HEK293 (cell line): ENCODE measurements around the gene CCM2.

Source experiments
- CTCF ChIA-PET: fragments of 350-600 bp; formaldehyde crosslinking; extraction: SDS; loops from one replicate; lab custom pipeline; 2021; ENCODE audit warnings: antibody characterized with exemption; lab: Yijun Ruan, JAX
- POLR2A ChIA-PET: fragments of 300-600 bp; formaldehyde crosslinking; extraction: SDS; loops from one replicate; lab custom pipeline; 2020; ENCODE audit warnings: antibody characterized with exemption, inconsistent platforms; lab: Yijun Ruan, JAX
- H3K27ac ChIP-seq: fragments of 200-500 bp; sonication (Bioruptor generic); 2 replicates; pipeline ENCODE4 v1.5.1; 2014; ENCODE audit warnings: low read depth, low read length, control low read depth, inconsistent platforms; ENCODE audit errors: extremely low read depth
- H3K36me3 ChIP-seq, 2 experiments: fragments of 200-500 bp in 1 of 2; sonication (Bioruptor generic) in 1 of 2; 1 replicate in 1 of 2; 2 replicates in 1 of 2; pipeline ENCODE4 v1.5.1; 2014 to 2017; ENCODE audit warnings: inconsistent platforms in 2 of 2, low read length in 2 of 2; ENCODE audit not compliant: control insufficient read depth in 2 of 2, insufficient read depth in 1 of 2
- H3K4me1 ChIP-seq: fragments of 200-500 bp; sonication (Bioruptor generic); 2 replicates; pipeline ENCODE4 v1.5.1; 2014; ENCODE audit warnings: mild to moderate bottlenecking, low read length, inconsistent platforms; ENCODE audit not compliant: control insufficient read depth, insufficient read depth
- H3K4me3 ChIP-seq: 2 replicates; pipeline ENCODE4 v1.5.1; 2011; ENCODE audit warnings: low read depth, mild to moderate bottlenecking, control low read depth, low read length, moderate library complexity
- H3K9me3 ChIP-seq: fragments of 200-500 bp; sonication (Bioruptor generic); 2 replicates; pipeline ENCODE4 v1.5.1; 2014; ENCODE audit warnings: low read depth, low read length, inconsistent platforms; ENCODE audit not compliant: control insufficient read depth, insufficient read depth
- BCL11B ChIP-seq: fragments of 450-650 bp; formaldehyde crosslinking; IDR thresholded peaks from 2 replicates; pipeline ENCODE4 v1.5.1; 2016; ENCODE audit warnings: low read depth, missing biosample characterization, missing genetic modification characterization
- BCL6B ChIP-seq: fragments of 450-650 bp; formaldehyde crosslinking; IDR thresholded peaks from 2 replicates; pipeline ENCODE4 v1.5.1; 2017; ENCODE audit warnings: missing biosample characterization, missing genetic modification characterization
- PRDM2 ChIP-seq: fragments of 450-650 bp; formaldehyde crosslinking; IDR thresholded peaks from 2 replicates; pipeline ENCODE4 v1.5.1; 2016; ENCODE audit warnings: missing biosample characterization, missing genetic modification characterization, borderline replicate concordance
- REST ChIP-seq: fragments of 450-650 bp; formaldehyde crosslinking; IDR thresholded peaks from 2 replicates; pipeline ENCODE4 v1.5.1; 2016; ENCODE audit warnings: missing biosample characterization, missing genetic modification characterization
- ZNF112 ChIP-seq: fragments of 450-650 bp; formaldehyde crosslinking; IDR thresholded peaks from 2 replicates; pipeline ENCODE4 v1.5.0; 2017; ENCODE audit warnings: missing biosample characterization, missing genetic modification characterization
- ZNF132 ChIP-seq: fragments of 450-650 bp; formaldehyde crosslinking; IDR thresholded peaks from 2 replicates; pipeline ENCODE4 v1.5.1; 2017; ENCODE audit warnings: missing biosample characterization, missing genetic modification characterization, borderline replicate concordance
- ZNF148 ChIP-seq: fragments of 450-650 bp; formaldehyde crosslinking; IDR thresholded peaks from 2 replicates; pipeline ENCODE4 v1.5.0; 2017; ENCODE audit warnings: missing biosample characterization, missing genetic modification characterization, borderline replicate concordance
- ZNF2 ChIP-seq: fragments of 450-650 bp; formaldehyde crosslinking; IDR thresholded peaks from 2 replicates; pipeline ENCODE4 v1.5.1; 2016; ENCODE audit warnings: missing biosample characterization, missing genetic modification characterization
- ZNF23 ChIP-seq: fragments of 450-650 bp; formaldehyde crosslinking; IDR thresholded peaks from 2 replicates; pipeline ENCODE4 v1.5.1; 2016; ENCODE audit warnings: missing biosample characterization, missing genetic modification characterization, borderline replicate concordance
- ZNF280C ChIP-seq: fragments of 450-650 bp; formaldehyde crosslinking; IDR thresholded peaks from 2 replicates; pipeline ENCODE4 v1.5.1; 2016; ENCODE audit warnings: missing biosample characterization, missing genetic modification characterization
- ZNF324 ChIP-seq: fragments of 450-650 bp; formaldehyde crosslinking; IDR thresholded peaks from 2 replicates; pipeline ENCODE4 v1.5.1; 2016; ENCODE audit warnings: missing biosample characterization, missing genetic modification characterization
- ZNF37A ChIP-seq: fragments of 450-650 bp; IDR thresholded peaks from 2 replicates; pipeline ENCODE4 v1.5.1; 2018; ENCODE audit warnings: missing biosample characterization, missing genetic modification characterization
- ZNF549 ChIP-seq: fragments of 450-650 bp; IDR thresholded peaks from 2 replicates; pipeline ENCODE4 v1.5.1; 2018; ENCODE audit warnings: missing biosample characterization, missing genetic modification characterization, mild to moderate bottlenecking, inconsistent platforms, moderate library complexity
- ZNF621 ChIP-seq: fragments of 450-650 bp; formaldehyde crosslinking; IDR thresholded peaks from 2 replicates; pipeline ENCODE4 v1.5.1; 2017; ENCODE audit warnings: missing biosample characterization, missing genetic modification characterization
- ZXDB ChIP-seq: fragments of 450-650 bp; formaldehyde crosslinking; IDR thresholded peaks from 2 replicates; pipeline ENCODE4 v1.5.1; 2016; ENCODE audit warnings: missing biosample characterization, missing genetic modification characterization

CCM2 gene

GRCh38 chr7:45017253-45017652 is 17.3 kb downstream of the CCM2 start:
- no peaks in the 10 kb centered on the region; a peak in 1 of 3 replicates for H3K36me3 ChIP-seq
- no peaks in the 10 kb centered on the region for H3K4me1 ChIP-seq
- H3K9me3 ChIP-seq = no peaks in the 10 kb centered on the region
- TF ChIP-seq REST (no peak), PRDM2 (no peak), ZNF324 (no peak), ZNF621 (tag by site-specific recombination) (no peak), ZNF23 (tag by site-specific recombination) (no peak), ZNF112 (tag by site-specific recombination) (no peak), ZNF549 (tag by site-specific recombination) (no peak), BCL11B (no peak), ZNF2 (tag by site-specific recombination) (no peak), ZNF37A (tag by site-specific recombination) (no peak), ZNF280C (no peak), ZNF132 (tag by site-specific recombination) (no peak), ZNF148 (tag by site-specific recombination) (no peak), ZXDB (tag by site-specific recombination) (no peak), BCL6B (no peak)
- TF ChIP-seq, all 188 proteins: peak for 0
- Histone ChIP-seq H3K27ac (no peak overlapping the region), H3K4me3 (no peak overlapping the region)
- CTCF ChIA-PET = no interaction called here
- POLR2A ChIA-PET = no interaction called here
